ENCODE measurements around the gene RAB30.

DNA sequence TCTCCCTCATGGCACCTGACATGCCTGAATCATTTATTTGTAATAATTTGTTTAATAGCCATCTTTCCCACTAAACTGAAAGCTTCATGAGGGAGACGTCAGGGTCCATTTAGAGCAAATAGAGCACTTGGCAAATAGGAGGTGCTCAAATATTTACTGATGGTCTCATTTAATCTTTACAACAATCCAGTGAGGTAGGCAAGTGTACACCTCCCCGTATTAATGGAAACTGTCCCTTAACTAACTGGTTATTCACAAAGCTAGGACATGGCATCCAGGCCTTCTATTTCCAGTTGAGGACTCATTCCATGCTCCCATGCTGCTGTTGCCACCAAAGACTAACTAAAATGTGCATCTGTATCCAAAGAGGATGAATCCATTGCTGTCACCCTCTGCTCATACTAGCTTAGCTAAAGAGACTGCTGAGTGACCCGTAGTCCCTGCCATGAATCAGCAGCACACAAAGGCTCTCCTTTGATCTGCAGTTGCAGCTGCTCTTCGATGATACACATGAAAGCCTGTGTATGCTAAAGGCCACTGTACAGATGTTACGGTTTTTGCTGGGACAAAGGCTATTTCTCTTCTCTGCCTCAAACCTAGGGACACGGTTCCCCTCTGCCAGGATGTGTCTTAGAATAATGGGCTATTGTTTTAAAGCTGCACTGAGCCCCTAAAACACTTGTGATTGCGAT lies 82.6 kb downstream of the RAB30 start:
- TF ChIP-seq CTCF (conservative IDR thresholded peaks at IDR 0.05 in 1 of 2, IDR thresholded peaks at IDR 0.05 in 1 of 2; ENCODE audit: extremely low read depth in 1 of 2, insufficient read depth in 1 of 2, low read depth in 1 of 2, low read length in 2 of 2): no peak
- no peak for TF ChIP-seq EZH2 (IDR thresholded peaks at IDR 0.05; ENCODE audit: borderline replicate concordance, low read length)

All from mammary epithelial cell (primary cell).